ENCODE results near the gene NFYC. TPM values are rescaled to one million over a fixed set of nuclear protein-coding genes. Genes with fewer than 3 reads are reported as not detected.

The NFYC gene
- total RNA-seq, 1 donor from 2014 or later, result 75.9 TPM

GRCh38 chr1:40665335-40666171 is 26.0 kb upstream of the NFYC start, which contains the start of gene RIMS3:
RIMS3 (minus strand) TSS chr1:40665682; CDS start chr1:40641925, 23,757 bp downstream.
- Histone ChIP-seq H3K27ac (peak within 1 kb of the TSS; percentile 77 to 86), H3K9me3 (no peaks in the 10 kb centered on the region), H3K27me3 (no peaks in the 10 kb centered on the region), H3K36me3 (no peaks in the 10 kb centered on the region), H3K4me3 (peak within 1 kb of the TSS; percentile 80 to 96), H3K4me1 (peaks cover 4 to 22% of the 10 kb centered on the region in 2 donors)
- peak in 1 of 3 experiments; percentile 30 for TF ChIP-seq CTCF (IDR thresholded peaks at IDR 0.05)
- intact Hi-C loops (cut with DNase I), result loop anchor here (1.0 to 5.0 kb wide), 2 partner anchors 26 to 133 kb away; partner anchors contain the start of genes NFYC and ZNF684
- DNase-seq (ENCODE audit: low spot score in 2 of 2), result peak in 1 of 2 donors; percentile 85

DNA sequence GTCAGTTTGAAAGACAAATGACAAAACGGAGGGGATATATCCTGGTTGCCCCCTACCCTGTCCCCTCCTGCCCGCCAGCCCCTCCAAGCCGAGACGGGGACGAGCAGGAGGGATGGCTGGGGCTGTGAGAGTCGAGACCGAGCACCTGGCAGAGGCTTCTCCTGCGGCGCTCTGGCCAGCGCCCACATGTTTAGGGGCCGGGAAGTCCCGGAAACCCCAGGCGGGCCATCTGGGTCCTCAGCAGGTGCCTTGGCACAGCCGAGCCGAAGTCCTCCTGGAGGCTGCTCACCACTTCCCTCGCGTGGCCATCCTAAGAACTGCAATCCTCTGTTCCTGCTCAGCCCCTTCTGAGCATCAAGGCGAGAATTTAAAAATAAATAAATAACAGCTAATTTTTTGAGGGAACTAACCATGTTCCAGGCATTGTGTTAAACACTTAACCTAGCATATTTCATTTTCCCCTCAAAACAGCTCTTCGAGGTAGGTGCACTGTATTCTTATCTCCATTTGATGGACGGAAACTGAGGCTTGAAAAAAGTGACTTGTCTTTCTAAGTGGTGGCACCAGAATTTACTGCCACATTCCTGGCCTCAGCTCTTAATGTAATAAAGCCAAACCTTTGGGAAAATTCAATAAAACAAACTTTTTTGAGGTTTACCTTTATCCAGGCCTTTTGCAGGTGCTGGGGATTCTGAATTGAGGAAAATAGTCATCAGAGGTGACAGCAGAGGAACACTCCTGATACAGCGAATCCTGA is 22.6 kb upstream of the NFYC start:
- H3K4me3 ChIP-seq, result peak overlapping the region in 1 of 2 donors; percentile 45
- no peak overlapping the region for H3K27ac ChIP-seq
- H3K4me1 ChIP-seq, result peaks cover 0 to 11% of the 10 kb centered on the region in 2 donors
- no peaks in the 10 kb centered on the region for H3K27me3 ChIP-seq
- H3K36me3 ChIP-seq, result no peaks in the 10 kb centered on the region
- peak in 1 of 2 donors; percentile 85 for DNase-seq (ENCODE audit: low spot score in 2 of 2)
- H3K9me3 ChIP-seq, result no peaks in the 10 kb centered on the region
- peak; percentile 78 to 98 (median 96) for TF ChIP-seq CTCF (IDR thresholded peaks at IDR 0.05)
- intact Hi-C loops (cut with DNase I), result loop anchor here (1.0 to 5.0 kb wide), 2 partner anchors 57 to 137 kb away; partner anchors contain the start of gene ZNF684

DNA sequence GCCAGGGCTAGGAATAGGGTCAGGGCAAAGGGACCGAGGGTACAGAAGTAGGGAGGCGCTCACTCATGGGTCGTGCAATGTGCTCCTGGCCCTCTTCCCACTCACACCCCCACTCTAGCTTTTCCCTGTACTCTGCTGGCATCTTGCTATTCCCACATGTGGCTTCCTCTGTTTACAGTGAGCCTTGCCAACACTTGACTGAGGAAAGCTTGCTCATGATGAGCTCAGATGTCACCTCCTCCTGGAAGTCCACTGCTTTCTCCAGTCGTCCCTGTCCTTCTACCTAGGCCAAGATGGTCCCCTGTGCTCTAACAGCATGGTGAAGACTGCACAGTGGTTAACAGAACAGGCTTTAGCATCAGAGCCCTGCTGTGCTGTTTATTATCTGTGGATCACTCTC is 18.1 kb upstream of the NFYC start:
- Histone ChIP-seq H3K36me3 (no peaks in the 10 kb centered on the region), H3K9me3 (no peaks in the 10 kb centered on the region), H3K27me3 (no peaks in the 10 kb centered on the region), H3K4me3 (no peak overlapping the region), H3K27ac (no peak overlapping the region), H3K4me1 (peaks cover 0 to 9% of the 10 kb centered on the region in 2 donors)
- DNase-seq (ENCODE audit: low spot score in 2 of 2), result no peak
- no peak for TF ChIP-seq CTCF (IDR thresholded peaks at IDR 0.05)
- intact Hi-C loops (cut with DNase I), result no loop called here

DNA sequence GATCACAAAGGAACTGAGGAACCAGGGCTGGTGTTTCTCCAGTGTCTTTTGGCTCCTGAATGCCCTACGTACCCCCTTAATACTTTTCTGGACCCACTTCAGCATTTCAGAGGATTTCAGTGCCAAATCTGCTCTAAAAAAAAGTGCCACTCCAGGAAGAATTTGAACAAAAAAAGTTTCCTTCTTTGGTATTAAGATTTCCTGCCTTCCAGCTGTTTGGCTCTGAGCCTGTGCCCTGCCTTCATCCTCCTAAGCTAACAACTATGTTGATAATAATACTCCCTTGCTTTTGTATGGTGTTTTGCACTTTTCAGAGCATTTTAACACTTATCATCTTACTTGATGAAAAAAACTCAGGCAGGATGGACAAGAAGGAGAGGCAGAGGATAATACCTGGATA is 15.0 kb upstream of the NFYC start:
- H3K36me3 ChIP-seq, result no peaks in the 10 kb centered on the region
- H3K4me3 ChIP-seq, result no peak overlapping the region
- no peak for DNase-seq (ENCODE audit: low spot score in 2 of 2)
- peaks cover 0 to 9% of the 10 kb centered on the region in 2 donors for H3K4me1 ChIP-seq
- H3K27ac ChIP-seq, result no peak overlapping the region
- TF ChIP-seq CTCF (IDR thresholded peaks at IDR 0.05), result no peak
- intact Hi-C loops (cut with DNase I), result no loop called here
- H3K27me3 ChIP-seq, result no peaks in the 10 kb centered on the region
- H3K9me3 ChIP-seq, result no peaks in the 10 kb centered on the region

- Histone ChIP-seq H3K4me1 (peaks cover 0 to 9% of the 10 kb centered on the region in 2 donors), H3K27ac (no peak overlapping the region), H3K27me3 (no peaks in the 10 kb centered on the region), H3K9me3 (no peaks in the 10 kb centered on the region), H3K4me3 (no peak overlapping the region), H3K36me3 (no peaks in the 10 kb centered on the region)
- intact Hi-C loops (cut with DNase I), result no loop called here
- DNase-seq (ENCODE audit: low spot score in 2 of 2), result no peak
- TF ChIP-seq CTCF (IDR thresholded peaks at IDR 0.05), result no peak
These were observed 12.1 kb upstream of the NFYC start for GRCh38 chr1:40679165-40679953.
